DOHH2 (cell line): ENCODE results near the gene CCL22.

Source experiments
- EZH2phosphoT487 ChIP-seq: fragments of 200-600 bp; sonication (generic); IDR thresholded peaks from 2 replicates; pipeline ENCODE4 v1.6.1; 2017; ENCODE audit warnings: borderline replicate concordance, mild to moderate bottlenecking, antibody characterized with exemption, low read length, moderate library complexity, mixed read lengths
- TF ChIP-seq, protein P1 (sequence below): fragments of 200-600 bp; sonication (generic); IDR thresholded peaks from one replicate; pipeline ENCODE4 v1.5.1; 2014; ENCODE audit warnings: antibody characterized with exemption, mild to moderate bottlenecking, low read depth, low read length; ENCODE audit not compliant: poor library complexity, severe bottlenecking

GRCh38 chr16:57376313-57376818 is 17.8 kb downstream of the CCL22 start:
- TF ChIP-seq, protein P1, sequence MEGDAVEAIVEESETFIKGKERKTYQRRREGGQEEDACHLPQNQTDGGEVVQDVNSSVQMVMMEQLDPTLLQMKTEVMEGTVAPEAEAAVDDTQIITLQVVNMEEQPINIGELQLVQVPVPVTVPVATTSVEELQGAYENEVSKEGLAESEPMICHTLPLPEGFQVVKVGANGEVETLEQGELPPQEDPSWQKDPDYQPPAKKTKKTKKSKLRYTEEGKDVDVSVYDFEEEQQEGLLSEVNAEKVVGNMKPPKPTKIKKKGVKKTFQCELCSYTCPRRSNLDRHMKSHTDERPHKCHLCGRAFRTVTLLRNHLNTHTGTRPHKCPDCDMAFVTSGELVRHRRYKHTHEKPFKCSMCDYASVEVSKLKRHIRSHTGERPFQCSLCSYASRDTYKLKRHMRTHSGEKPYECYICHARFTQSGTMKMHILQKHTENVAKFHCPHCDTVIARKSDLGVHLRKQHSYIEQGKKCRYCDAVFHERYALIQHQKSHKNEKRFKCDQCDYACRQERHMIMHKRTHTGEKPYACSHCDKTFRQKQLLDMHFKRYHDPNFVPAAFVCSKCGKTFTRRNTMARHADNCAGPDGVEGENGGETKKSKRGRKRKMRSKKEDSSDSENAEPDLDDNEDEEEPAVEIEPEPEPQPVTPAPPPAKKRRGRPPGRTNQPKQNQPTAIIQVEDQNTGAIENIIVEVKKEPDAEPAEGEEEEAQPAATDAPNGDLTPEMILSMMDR, result no peak
- no peak for TF ChIP-seq EZH2phosphoT487
